ENCODE data around the gene ALS2. TPM values are rescaled to one million over a fixed set of nuclear protein-coding genes. Genes with fewer than 3 reads are reported as not detected.
"Not testable (repeated sequence)": the region's sequence is repeated elsewhere in the genome, so short reads cannot be mapped to it uniquely, and the experiment has no call there.

Gene ALS2
- total and polyA plus RNA-seq, 12 donors = 3.1 to 24.3 (median 15.3) TPM

DNA sequence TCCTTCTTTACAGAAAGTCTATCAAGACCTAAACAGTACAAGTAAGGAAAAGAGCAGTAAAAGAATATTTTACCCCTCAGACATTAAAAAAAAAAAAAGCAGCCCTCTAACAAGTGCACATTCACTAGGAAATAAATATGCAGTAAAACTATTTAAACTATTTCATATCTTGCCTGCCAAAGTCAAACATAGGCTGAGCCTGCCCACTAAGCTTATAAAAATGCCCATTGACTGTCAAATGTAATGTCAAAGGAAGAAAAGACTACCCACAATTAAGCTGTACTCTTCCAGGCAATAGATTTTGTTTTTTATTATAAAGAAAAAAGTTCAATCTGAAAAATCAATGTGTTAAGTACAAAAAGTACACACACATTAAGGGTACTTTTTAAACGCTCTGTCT lies 11.8 kb downstream of the ALS2 start:
- no peak for DNase-seq
- WGBS, 4 donors = 88 to 97% (median 93%) methylated on average over 1 of the region's 1 CpG
- TF ChIP-seq POLR2A (IDR thresholded peaks at IDR 0.05) = no peak
- TF ChIP-seq, protein P1, sequence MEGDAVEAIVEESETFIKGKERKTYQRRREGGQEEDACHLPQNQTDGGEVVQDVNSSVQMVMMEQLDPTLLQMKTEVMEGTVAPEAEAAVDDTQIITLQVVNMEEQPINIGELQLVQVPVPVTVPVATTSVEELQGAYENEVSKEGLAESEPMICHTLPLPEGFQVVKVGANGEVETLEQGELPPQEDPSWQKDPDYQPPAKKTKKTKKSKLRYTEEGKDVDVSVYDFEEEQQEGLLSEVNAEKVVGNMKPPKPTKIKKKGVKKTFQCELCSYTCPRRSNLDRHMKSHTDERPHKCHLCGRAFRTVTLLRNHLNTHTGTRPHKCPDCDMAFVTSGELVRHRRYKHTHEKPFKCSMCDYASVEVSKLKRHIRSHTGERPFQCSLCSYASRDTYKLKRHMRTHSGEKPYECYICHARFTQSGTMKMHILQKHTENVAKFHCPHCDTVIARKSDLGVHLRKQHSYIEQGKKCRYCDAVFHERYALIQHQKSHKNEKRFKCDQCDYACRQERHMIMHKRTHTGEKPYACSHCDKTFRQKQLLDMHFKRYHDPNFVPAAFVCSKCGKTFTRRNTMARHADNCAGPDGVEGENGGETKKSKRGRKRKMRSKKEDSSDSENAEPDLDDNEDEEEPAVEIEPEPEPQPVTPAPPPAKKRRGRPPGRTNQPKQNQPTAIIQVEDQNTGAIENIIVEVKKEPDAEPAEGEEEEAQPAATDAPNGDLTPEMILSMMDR (IDR thresholded peaks at IDR 0.05) = no peak

GRCh38 chr2:201765799-201766198 lies 14.9 kb downstream of the ALS2 start:
- peaks cover 0 to 15% of the 10 kb centered on the region in 2 donors for H3K36me3 ChIP-seq (replicated peaks in 1 of 2)
- no peak overlapping the region for H3K4me3 ChIP-seq
- DNase-seq = no peak
- TF ChIP-seq POLR2A (IDR thresholded peaks at IDR 0.05) = no peak
- TF ChIP-seq, protein P1 (IDR thresholded peaks at IDR 0.05) = no peak
- no peak overlapping the region for H3K27ac ChIP-seq
- H3K4me1 ChIP-seq (replicated peaks in 1 of 2) = no peaks in the 10 kb centered on the region
- intact Hi-C loops (cut with DNase I) = no loop called here
- no peaks in the 10 kb centered on the region for H3K9me3 ChIP-seq (replicated peaks in 1 of 3)
- H3K27me3 ChIP-seq = no peaks in the 10 kb centered on the region

More for the DNA sequence above, 11.8 kb downstream of the ALS2 start:
- intact Hi-C loops (cut with DNase I) = no loop called here
- Histone ChIP-seq H3K27me3 (no peaks in the 10 kb centered on the region), H3K9me3 (replicated peaks in 1 of 3) (no peaks in the 10 kb centered on the region), H3K4me3 (no peak overlapping the region), H3K4me1 (replicated peaks in 1 of 2) (no peaks in the 10 kb centered on the region), H3K36me3 (replicated peaks in 1 of 2) (peaks cover 0 to 4% of the 10 kb centered on the region in 2 donors), H3K27ac (no peak overlapping the region)

DNA sequence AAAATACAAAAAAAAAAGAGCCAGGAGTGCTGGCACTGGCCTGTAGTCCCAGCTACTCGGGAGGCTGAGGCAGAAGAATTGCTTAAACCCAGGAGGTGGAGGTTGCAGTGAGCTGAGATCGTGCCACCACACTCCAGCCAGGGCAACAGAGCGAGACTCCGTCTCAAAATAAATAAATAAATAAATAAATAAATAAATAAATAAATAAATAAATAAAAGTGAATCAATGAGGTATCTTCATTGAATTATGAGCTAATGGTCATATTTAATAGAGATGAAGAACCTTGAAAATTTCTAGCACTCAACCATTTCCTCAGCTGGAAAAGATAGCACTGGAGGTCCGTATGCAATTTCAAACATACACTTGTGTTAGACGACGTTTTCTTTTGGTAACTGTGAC lies 16.3 kb downstream of the ALS2 start:
- peaks cover 0 to 19% of the 10 kb centered on the region in 2 donors for H3K36me3 ChIP-seq (replicated peaks in 1 of 2)

GRCh38 chr2:201761101-201761500 lies 19.6 kb downstream of the ALS2 start:
- Histone ChIP-seq H3K27ac (no peak overlapping the region), H3K36me3 (replicated peaks in 1 of 2) (peaks cover 0 to 26% of the 10 kb centered on the region in 2 donors), H3K27me3 (no peaks in the 10 kb centered on the region), H3K4me3 (no peak overlapping the region), H3K9me3 (replicated peaks in 1 of 3) (no peaks in the 10 kb centered on the region), H3K4me1 (replicated peaks in 1 of 2) (no peaks in the 10 kb centered on the region)
- intact Hi-C loops (cut with DNase I) = no loop called here
- WGBS, 4 donors = 85 to 97% (median 94%) methylated on average over 2 to 4 of the region's 4 CpGs
- DNase-seq = no peak
- TF ChIP-seq, protein P1 (IDR thresholded peaks at IDR 0.05) = no peak
- no peak for TF ChIP-seq POLR2A (IDR thresholded peaks at IDR 0.05)

More for the DNA sequence above, 16.3 kb downstream of the ALS2 start:
- H3K27ac ChIP-seq; H3K4me3 ChIP-seq; DNase-seq; H3K4me1 ChIP-seq (replicated peaks in 1 of 2); intact Hi-C loops (cut with DNase I); H3K9me3 ChIP-seq (replicated peaks in 1 of 3); H3K27me3 ChIP-seq: not testable (repeated sequence)
- 93 to 98% (median 96%) methylated on average over 7 of the region's 7 CpGs for WGBS, 4 donors

- Histone ChIP-seq H3K27ac (no peak overlapping the region), H3K27me3 (no peaks in the 10 kb centered on the region), H3K4me1 (replicated peaks in 1 of 2) (no peaks in the 10 kb centered on the region), H3K9me3 (replicated peaks in 1 of 3) (no peaks in the 10 kb centered on the region), H3K36me3 (replicated peaks in 1 of 2) (peaks cover 0 to 26% of the 10 kb centered on the region in 2 donors), H3K4me3 (no peak overlapping the region)
- WGBS, 4 donors = 94 to 100% (median 96%) methylated on average over 1 of the region's 1 CpG
- DNase-seq = no peak
- intact Hi-C loops (cut with DNase I) = no loop called here
- TF ChIP-seq POLR2A (IDR thresholded peaks at IDR 0.05) = no peak
- TF ChIP-seq, protein P1 (IDR thresholded peaks at IDR 0.05) = no peak
These were observed 21.2 kb downstream of the ALS2 start for GRCh38 chr2:201759567-201759966.
